Measurements from ENCODE around the gene MEGF6. TPM values are rescaled to one million over a fixed set of nuclear protein-coding genes. Genes with fewer than 3 reads are reported as not detected.

MEGF6 gene
- total and polyA plus RNA-seq, 11 donors, result 1.9 to 16.2 (median 5.1) TPM

- Histone ChIP-seq H3K27me3 (peaks cover 0 to 25% (median 4%) of the 10 kb centered on the region in 9 donors), H3K36me3 (no peaks in the 10 kb centered on the region), H3K4me3 (no peak overlapping the region), H3K27ac (no peak overlapping the region), H3K4me1 (peaks cover 0 to 45% (median 20%) of the 10 kb centered on the region in 12 donors), H3K9me3 (no peaks in the 10 kb centered on the region)
- ATAC-seq (no peak), DNase-seq (peak in 1 of 5 donors; percentile 53)
- WGBS, 4 donors, result 89 to 94% (median 90%) methylated on average over 15 to 18 of the region's 18 CpGs
- intact Hi-C loops (cut with DNase I), result loop anchor here in 2 of 10 donors (2.0 kb wide), 2 partner anchors 15 to 29 kb away; no protein-coding TSS in a partner anchor
- TF ChIP-seq, protein P1, sequence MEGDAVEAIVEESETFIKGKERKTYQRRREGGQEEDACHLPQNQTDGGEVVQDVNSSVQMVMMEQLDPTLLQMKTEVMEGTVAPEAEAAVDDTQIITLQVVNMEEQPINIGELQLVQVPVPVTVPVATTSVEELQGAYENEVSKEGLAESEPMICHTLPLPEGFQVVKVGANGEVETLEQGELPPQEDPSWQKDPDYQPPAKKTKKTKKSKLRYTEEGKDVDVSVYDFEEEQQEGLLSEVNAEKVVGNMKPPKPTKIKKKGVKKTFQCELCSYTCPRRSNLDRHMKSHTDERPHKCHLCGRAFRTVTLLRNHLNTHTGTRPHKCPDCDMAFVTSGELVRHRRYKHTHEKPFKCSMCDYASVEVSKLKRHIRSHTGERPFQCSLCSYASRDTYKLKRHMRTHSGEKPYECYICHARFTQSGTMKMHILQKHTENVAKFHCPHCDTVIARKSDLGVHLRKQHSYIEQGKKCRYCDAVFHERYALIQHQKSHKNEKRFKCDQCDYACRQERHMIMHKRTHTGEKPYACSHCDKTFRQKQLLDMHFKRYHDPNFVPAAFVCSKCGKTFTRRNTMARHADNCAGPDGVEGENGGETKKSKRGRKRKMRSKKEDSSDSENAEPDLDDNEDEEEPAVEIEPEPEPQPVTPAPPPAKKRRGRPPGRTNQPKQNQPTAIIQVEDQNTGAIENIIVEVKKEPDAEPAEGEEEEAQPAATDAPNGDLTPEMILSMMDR (IDR thresholded peaks at IDR 0.05), result no peak
- TF ChIP-seq POLR2A (IDR thresholded peaks at IDR 0.05), result no peak
Observed at GRCh38 chr1:3455670-3456448, 155.4 kb downstream of the MEGF6 start.

- ATAC-seq (peak in 1 of 4 donors; percentile 23), DNase-seq (peak; percentile 47 to 77 (median 64))
- peak overlapping the region in 3 of 12 donors; percentile 10 to 34 (median 28) for H3K27ac ChIP-seq
- H3K9me3 ChIP-seq, result peaks cover 0 to 2% (median 0%) of the 10 kb centered on the region in 12 donors
- TF ChIP-seq, protein P1 (IDR thresholded peaks at IDR 0.05), result no peak
- no peak for TF ChIP-seq POLR2A (IDR thresholded peaks at IDR 0.05)
- H3K4me3 ChIP-seq, result peak overlapping the region; percentile 39 to 66 (median 58)
- WGBS, 4 donors, result 11 to 22% (median 14%) methylated on average over 19 to 46 of the region's 46 CpGs
- H3K27me3 ChIP-seq, result peaks cover 0 to 25% (median 4%) of the 10 kb centered on the region in 9 donors
- intact Hi-C loops (cut with DNase I), result loop anchor here in 6 of 10 donors (2.0 to 5.0 kb wide), 5 partner anchors 16 to 167 kb away; no protein-coding TSS in a partner anchor
- H3K36me3 ChIP-seq, result no peaks in the 10 kb centered on the region
- peaks cover 0 to 39% (median 15%) of the 10 kb centered on the region in 12 donors for H3K4me1 ChIP-seq
Observed at GRCh38 chr1:3454811-3455618, 156.3 kb downstream of the MEGF6 start.

DNA sequence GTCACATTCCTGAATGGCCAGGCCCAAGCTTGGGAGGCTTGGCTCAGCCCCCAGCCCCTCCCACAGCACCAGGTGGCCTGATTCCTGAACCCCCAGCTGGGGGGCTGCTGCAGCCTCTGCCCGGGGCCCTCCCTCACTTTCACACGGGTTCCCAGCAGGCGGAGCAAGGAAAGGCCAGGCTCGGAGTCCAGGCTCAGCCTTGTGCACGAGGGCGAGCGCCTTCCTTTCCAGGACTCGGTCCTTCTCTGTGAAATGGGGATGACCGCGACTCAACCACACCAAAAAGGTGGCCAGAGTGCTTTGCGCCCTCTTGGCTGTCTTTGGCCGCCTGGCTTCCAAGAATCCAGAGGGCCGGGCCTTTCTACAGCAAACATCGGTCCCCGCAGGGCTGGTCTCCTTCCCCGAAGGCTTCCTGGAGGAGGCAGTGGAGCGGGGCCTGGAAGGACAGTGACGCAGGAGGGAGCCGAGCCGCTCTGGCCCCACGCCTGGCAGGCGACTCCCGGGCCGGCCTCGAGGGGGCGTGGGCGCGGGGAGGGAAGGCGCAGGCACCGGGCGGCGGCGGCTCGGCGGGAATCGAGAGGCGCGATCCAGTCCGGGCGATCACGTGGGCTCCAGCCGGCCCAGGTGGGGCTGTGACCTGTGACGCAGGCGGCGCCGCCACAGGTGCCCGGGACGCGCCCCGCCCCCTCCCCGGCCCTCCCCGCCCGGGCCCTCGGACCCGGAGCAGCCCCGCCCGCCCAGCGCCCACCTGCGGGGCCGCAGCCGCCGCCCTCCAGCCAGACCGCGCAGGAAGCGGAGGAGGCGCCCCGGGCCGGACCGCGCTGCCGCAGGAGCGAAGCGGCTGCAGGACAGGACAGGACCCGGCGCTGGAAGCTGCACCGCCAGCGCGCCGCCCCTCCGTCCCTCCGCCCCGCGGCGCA lies 157.2 kb downstream of the MEGF6 start, which contains the start of gene ARHGEF16:
TSS of gene ARHGEF16 (plus strand) at position 775 of the 920 bp plus-strand sequence. CDS start 8,420 bp downstream, outside the sequence.
- TF ChIP-seq, protein P1 (IDR thresholded peaks at IDR 0.05), result peak in 11 of 12 donors; percentile 24 to 55 (median 43)
- TF ChIP-seq POLR2A (IDR thresholded peaks at IDR 0.05), result no peak
- Histone ChIP-seq H3K27ac (peak within 1 kb of the TSS in 3 of 12 donors; percentile 10 to 34 (median 28)), H3K36me3 (no peaks in the 10 kb centered on the region), H3K4me1 (peaks cover 0 to 39% (median 15%) of the 10 kb centered on the region in 12 donors), H3K4me3 (peak within 1 kb of the TSS; percentile 39 to 66 (median 58)), H3K27me3 (peaks cover 0 to 25% (median 4%) of the 10 kb centered on the region in 9 donors), H3K9me3 (peaks cover 0 to 3% (median 0%) of the 10 kb centered on the region in 12 donors)
- WGBS, 4 donors, result 4 to 13% (median 5%) methylated on average over 19 to 84 of the region's 84 CpGs
- DNase-seq (peak; percentile 46 to 79 (median 50)), ATAC-seq (peak in 3 of 4 donors; percentile 53 to 71 (median 64))
- intact Hi-C loops (cut with DNase I), result loop anchor here (1.0 to 5.0 kb wide), 10 partner anchors 17 to 168 kb away; no protein-coding TSS in a partner anchor

Data from heart left ventricle (tissue), 16 donors.